ENCODE measurements around the gene LARP1B. TPM values are rescaled to one million over a fixed set of nuclear protein-coding genes. Genes with fewer than 3 reads are reported as not detected.
"Not testable (repeated sequence)": the region's sequence is repeated elsewhere in the genome, so short reads cannot be mapped to it uniquely, and the experiment has no call there.

The LARP1B gene
- total RNA-seq, 1 donor from 2014 or later: 57.9 TPM

GRCh38 chr4:128247906-128248305 lies 186.8 kb downstream of the LARP1B start:
- TF ChIP-seq, protein P1, sequence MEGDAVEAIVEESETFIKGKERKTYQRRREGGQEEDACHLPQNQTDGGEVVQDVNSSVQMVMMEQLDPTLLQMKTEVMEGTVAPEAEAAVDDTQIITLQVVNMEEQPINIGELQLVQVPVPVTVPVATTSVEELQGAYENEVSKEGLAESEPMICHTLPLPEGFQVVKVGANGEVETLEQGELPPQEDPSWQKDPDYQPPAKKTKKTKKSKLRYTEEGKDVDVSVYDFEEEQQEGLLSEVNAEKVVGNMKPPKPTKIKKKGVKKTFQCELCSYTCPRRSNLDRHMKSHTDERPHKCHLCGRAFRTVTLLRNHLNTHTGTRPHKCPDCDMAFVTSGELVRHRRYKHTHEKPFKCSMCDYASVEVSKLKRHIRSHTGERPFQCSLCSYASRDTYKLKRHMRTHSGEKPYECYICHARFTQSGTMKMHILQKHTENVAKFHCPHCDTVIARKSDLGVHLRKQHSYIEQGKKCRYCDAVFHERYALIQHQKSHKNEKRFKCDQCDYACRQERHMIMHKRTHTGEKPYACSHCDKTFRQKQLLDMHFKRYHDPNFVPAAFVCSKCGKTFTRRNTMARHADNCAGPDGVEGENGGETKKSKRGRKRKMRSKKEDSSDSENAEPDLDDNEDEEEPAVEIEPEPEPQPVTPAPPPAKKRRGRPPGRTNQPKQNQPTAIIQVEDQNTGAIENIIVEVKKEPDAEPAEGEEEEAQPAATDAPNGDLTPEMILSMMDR (IDR thresholded peaks at IDR 0.05; ENCODE audit: insufficient read depth, low read length, severe bottlenecking): no peak
- no peak for FAIRE-seq

GRCh38 chr4:128249787-128250668 lies 188.9 kb downstream of the LARP1B start:
- TF ChIP-seq, protein P1 (IDR thresholded peaks at IDR 0.05; ENCODE audit: insufficient read depth, low read length, severe bottlenecking): no peak
- FAIRE-seq: no peak
- Histone ChIP-seq H3K27me3 (ENCODE audit: control insufficient read depth, insufficient read depth, low read length) (no peaks in the 10 kb centered on the region), H3K4me3 (ENCODE audit: low read depth, low read length) (no peak overlapping the region), H3K36me3 (ENCODE audit: control insufficient read depth, insufficient read depth, low read length) (no peaks in the 10 kb centered on the region)
- DNase-seq (ENCODE audit: low read depth): no peak

More at GRCh38 chr4:128247906-128248305, 186.8 kb downstream of the LARP1B start:
- Histone ChIP-seq H3K36me3 (ENCODE audit: control insufficient read depth, insufficient read depth, low read length) (no peaks in the 10 kb centered on the region), H3K4me3 (ENCODE audit: low read depth, low read length) (no peak overlapping the region), H3K27me3 (ENCODE audit: control insufficient read depth, insufficient read depth, low read length) (no peaks in the 10 kb centered on the region)
- no peak for DNase-seq (ENCODE audit: low read depth)

DNA sequence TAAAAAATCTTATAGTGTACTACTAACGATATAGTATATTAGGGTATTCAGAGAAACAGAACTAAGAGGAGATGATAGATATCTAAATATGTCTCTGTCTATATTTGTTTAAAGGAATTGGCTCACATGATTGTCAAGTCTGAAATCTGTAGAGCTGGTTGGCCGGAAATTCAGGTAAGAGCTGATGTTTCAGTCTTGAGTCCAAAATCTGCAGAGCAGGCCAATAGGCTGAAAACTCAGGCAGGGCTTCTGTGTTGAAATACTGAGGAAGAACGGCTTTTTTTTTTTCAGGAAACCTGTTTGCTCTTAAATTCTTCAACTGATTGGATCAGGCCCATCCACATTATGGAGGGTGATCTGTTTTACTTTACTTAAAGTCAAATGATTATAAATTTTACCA lies 194.8 kb downstream of the LARP1B start:
- Histone ChIP-seq H3K27me3 (ENCODE audit: control insufficient read depth, insufficient read depth, low read length) (no peaks in the 10 kb centered on the region), H3K36me3 (ENCODE audit: control insufficient read depth, insufficient read depth, low read length) (no peaks in the 10 kb centered on the region), H3K4me3 (ENCODE audit: low read depth, low read length) (no peak overlapping the region)
- FAIRE-seq: no peak
- TF ChIP-seq, protein P1 (IDR thresholded peaks at IDR 0.05; ENCODE audit: insufficient read depth, low read length, severe bottlenecking): no peak
- no peak for DNase-seq (ENCODE audit: low read depth)

GRCh38 chr4:128256539-128256938 lies 195.4 kb downstream of the LARP1B start:
- Histone ChIP-seq H3K36me3 (ENCODE audit: control insufficient read depth, insufficient read depth, low read length) (no peaks in the 10 kb centered on the region), H3K27me3 (ENCODE audit: control insufficient read depth, insufficient read depth, low read length) (no peaks in the 10 kb centered on the region), H3K4me3 (ENCODE audit: low read depth, low read length) (no peak overlapping the region)
- DNase-seq (ENCODE audit: low read depth) (no peak), FAIRE-seq (no peak)
- TF ChIP-seq, protein P1 (IDR thresholded peaks at IDR 0.05; ENCODE audit: insufficient read depth, low read length, severe bottlenecking): no peak

DNA sequence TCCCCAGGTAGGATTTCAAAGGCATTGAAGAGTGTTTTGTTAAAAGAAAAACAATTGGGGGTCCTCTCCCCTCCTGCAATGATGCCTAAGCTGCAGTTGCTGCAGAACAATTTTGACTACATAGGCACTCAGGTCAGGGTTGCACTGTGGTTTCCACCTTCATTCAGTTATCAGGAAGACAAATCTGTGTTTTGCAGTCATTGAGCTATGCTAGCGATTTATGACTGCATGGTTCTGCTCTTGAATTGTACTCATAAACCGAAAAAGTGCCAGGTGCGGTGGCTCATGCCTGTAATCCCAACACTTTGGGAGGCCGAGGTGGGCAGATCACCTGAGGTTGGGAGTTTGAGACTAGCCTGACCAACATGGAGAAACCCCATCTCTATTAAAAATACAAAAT lies 197.1 kb downstream of the LARP1B start:
- H3K27me3 ChIP-seq (ENCODE audit: control insufficient read depth, insufficient read depth, low read length); H3K4me3 ChIP-seq (ENCODE audit: low read depth, low read length); DNase-seq (ENCODE audit: low read depth); FAIRE-seq; H3K36me3 ChIP-seq (ENCODE audit: control insufficient read depth, insufficient read depth, low read length): not testable (repeated sequence)

DNA sequence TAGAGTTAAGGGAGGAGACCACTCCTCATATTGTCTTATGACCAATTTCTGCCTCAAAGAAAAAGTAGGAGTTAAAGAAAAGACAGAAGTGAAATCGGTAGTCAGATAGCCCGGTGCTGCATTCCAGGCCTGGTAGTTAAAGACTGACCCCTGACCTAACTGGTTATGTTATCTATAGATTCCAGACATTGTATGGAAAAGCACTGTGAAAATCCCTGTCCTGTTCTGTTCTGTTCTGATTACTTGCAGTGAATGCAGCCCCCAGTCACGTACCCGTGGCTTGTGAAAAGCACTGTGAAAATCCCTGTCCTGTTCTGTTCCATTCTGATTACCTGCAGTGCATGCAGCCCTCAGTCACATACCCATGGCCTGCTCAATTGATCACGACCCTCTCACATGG lies 198.8 kb downstream of the LARP1B start:
- H3K4me3 ChIP-seq (ENCODE audit: low read depth, low read length); H3K27me3 ChIP-seq (ENCODE audit: control insufficient read depth, insufficient read depth, low read length); DNase-seq (ENCODE audit: low read depth); FAIRE-seq; H3K36me3 ChIP-seq (ENCODE audit: control insufficient read depth, insufficient read depth, low read length): not testable (repeated sequence)

Other genes starting within 250 kb of the LARP1B start
- 0.53 and 1.7 TPM in 2 replicates for gene PLK4, start 180.4 kb upstream of the LARP1B start, total RNA-seq
- 12.3 and 13.7 TPM in 2 replicates for gene MFSD8, start 96.1 kb upstream of the LARP1B start, total RNA-seq
- 5.9 and 7.1 TPM in 2 replicates for gene ABHD18, start 95.9 kb upstream of the LARP1B start, total RNA-seq
- gene PGRMC2, start 226.5 kb downstream of the LARP1B start, total RNA-seq: 7.9 and 12.4 TPM in 2 replicates

Data from bronchial epithelial cell (primary cell).